H1 (cell line): ENCODE data around the gene TXNDC2. TPM values are rescaled to one million over a fixed set of nuclear protein-coding genes. Genes with fewer than 3 reads are reported as not detected.

Experiments
- CTCF ChIA-PET: fragments of 300-600 bp; sonication (Branson Sonifier 250); formaldehyde crosslinking; loops from one replicate; lab custom pipeline; 2021; ENCODE audit not compliant: partially characterized antibody; lab: Charles Lee
- POLR2A ChIA-PET: fragments of 300-600 bp; sonication (Branson Sonifier 250); formaldehyde crosslinking; loops from one replicate; lab custom pipeline; 2021; ENCODE audit warnings: inconsistent platforms; ENCODE audit not compliant: partially characterized antibody; lab: Charles Lee
- DNase-seq, 2 experiments: peaks; one replicate each; pipeline versions ENCODE4 v3.0.0 to v3.0.0-alpha.2; 2010 to 2022; ENCODE audit warnings: low spot score in 2 of 2, low read depth in 1 of 2, mixed read lengths in 1 of 2
- FAIRE-seq: peaks from 2 replicates; lab custom pipeline; 2011; peaks lifted over from hg19 to GRCh38; lab: Jason Lieb, UNC
- H2AFZ ChIP-seq: 2 replicates; pipeline ENCODE4 v1.8.1; 2012; ENCODE audit warnings: low read length, inconsistent platforms
- H2AK5ac ChIP-seq: 2 replicates; pipeline ENCODE4 v1.6.1; 2013; ENCODE audit warnings: low read depth, low read length
- H2BK120ac ChIP-seq: replicated peaks from 2 replicates; pipeline ENCODE3; 2013; ENCODE audit warnings: low read depth, low read length, inconsistent platforms
- H2BK12ac ChIP-seq: 2 replicates; pipeline ENCODE4 v1.6.1; 2013; ENCODE audit warnings: low read depth, low read length
- H2BK15ac ChIP-seq: 2 replicates; pipeline ENCODE4 v1.6.1; 2013; ENCODE audit warnings: low read length
- H2BK20ac ChIP-seq: 2 replicates; pipeline ENCODE4 v1.6.1; 2013; ENCODE audit warnings: low read length
- H2BK5ac ChIP-seq: 2 replicates; pipeline ENCODE4 v1.6.1; 2013; ENCODE audit warnings: low read depth, low read length
- H3K14ac ChIP-seq: 2 replicates; pipeline ENCODE4 v1.6.1; 2013; ENCODE audit warnings: inconsistent platforms; ENCODE audit not compliant: insufficient read length
- H3K18ac ChIP-seq: 2 replicates; pipeline ENCODE4 v1.6.1; 2013; ENCODE audit warnings: low read length; ENCODE audit errors: extremely low read depth
- H3K23ac ChIP-seq: 2 replicates; pipeline ENCODE4 v1.6.1; 2013; ENCODE audit warnings: inconsistent platforms; ENCODE audit not compliant: insufficient read length
- H3K23me2 ChIP-seq: 2 replicates; pipeline ENCODE4 v1.6.1; 2013; ENCODE audit warnings: low read depth, low read length
- H3K27ac ChIP-seq: 2 replicates; pipeline ENCODE4 v1.6.1; 2011; ENCODE audit warnings: low read depth, low read length, inconsistent platforms
- H3K27me3 ChIP-seq, 4 experiments: replicated peaks in 1 of 4; 1 replicate in 1 of 4; 2 replicates in 3 of 4; pipeline versions ENCODE4 v1.6.1 to v1.8.1; 2011 to 2013; ENCODE audit warnings: low read length in 3 of 4, mild to moderate bottlenecking in 3 of 4, inconsistent platforms in 2 of 4, mixed read lengths in 2 of 4, moderate library complexity in 1 of 4; ENCODE audit not compliant: control insufficient read depth in 3 of 4, insufficient read depth in 3 of 4; ENCODE audit errors: extremely low read depth in 1 of 4
- H3K36me3 ChIP-seq, 4 experiments: 2 replicates each; pipeline versions ENCODE4 v1.6.1 to v1.8.1; 2011 to 2013; ENCODE audit warnings: mild to moderate bottlenecking in 4 of 4, low read length in 3 of 4, moderate library complexity in 2 of 4, control low read depth in 1 of 4, inconsistent platforms in 1 of 4; ENCODE audit not compliant: insufficient read depth in 4 of 4, control insufficient read depth in 2 of 4
- H3K4ac ChIP-seq: replicated peaks from 2 replicates; pipeline ENCODE3; 2013; ENCODE audit warnings: low read length, low read depth, mixed read lengths, inconsistent platforms; ENCODE audit not compliant: insufficient read length
- H3K4me1 ChIP-seq, 4 experiments: replicated peaks in 1 of 4; 1 replicate in 1 of 4; 2 replicates in 3 of 4; pipeline versions ENCODE4 v1.6.1 to v1.8.1; 2011 to 2013; ENCODE audit warnings: low read length in 3 of 4, inconsistent platforms in 2 of 4, mixed read lengths in 1 of 4; ENCODE audit not compliant: insufficient read depth in 4 of 4, control insufficient read depth in 3 of 4
- H3K4me2 ChIP-seq, 2 experiments: 2 replicates each; pipeline versions ENCODE4 v1.6.1 to v1.8.1; 2011 to 2013; ENCODE audit warnings: low read depth in 2 of 2, low read length in 2 of 2, control low read depth in 1 of 2, inconsistent platforms in 1 of 2, mild to moderate bottlenecking in 1 of 2; ENCODE audit not compliant: insufficient read depth in 1 of 2
- H3K4me3 ChIP-seq, 4 experiments: fragments of 200-600, 300-600 bp in 1 of 4; sonication (generic), shearing (Covaris generic), sonication (Bioruptor Twin) in 1 of 4; 2 replicates each; pipeline versions ENCODE4 v1.5.1 to v1.8.1; 2011 to 2016; ENCODE audit warnings: low read length in 4 of 4, low read depth in 3 of 4, control low read depth in 2 of 4, inconsistent platforms in 2 of 4, mild to moderate bottlenecking in 2 of 4, mixed read lengths in 1 of 4, moderate library complexity in 1 of 4; ENCODE audit not compliant: insufficient read depth in 2 of 4; ENCODE audit errors: extremely low read depth in 1 of 4
- H3K56ac ChIP-seq: replicated peaks from 2 replicates; pipeline ENCODE3; 2013; ENCODE audit warnings: low read depth, mild to moderate bottlenecking, mixed read lengths, low read length, inconsistent platforms; ENCODE audit not compliant: insufficient read length
- H3K79me1 ChIP-seq: 2 replicates; pipeline ENCODE4 v1.6.1; 2013; ENCODE audit warnings: low read depth, low read length, control low read depth
- H3K79me2 ChIP-seq, 2 experiments: 2 replicates each; pipeline versions ENCODE4 v1.6.1 to v1.8.1; 2012 to 2013; ENCODE audit warnings: low read length in 2 of 2, mild to moderate bottlenecking in 2 of 2, inconsistent platforms in 1 of 2; ENCODE audit not compliant: insufficient read depth in 2 of 2, control insufficient read depth in 1 of 2
- H3K9ac ChIP-seq, 4 experiments: replicated peaks in 1 of 4; 1 replicate in 1 of 4; 2 replicates in 3 of 4; pipeline versions ENCODE4 v1.6.1 to v1.8.1; 2011 to 2013; ENCODE audit warnings: low read depth in 3 of 4, low read length in 3 of 4, control low read depth in 2 of 4, mild to moderate bottlenecking in 2 of 4, moderate library complexity in 2 of 4, inconsistent platforms in 1 of 4; ENCODE audit errors: extremely low read depth in 1 of 4
- H3K9me3 ChIP-seq, 2 experiments: 2 replicates each; pipeline versions ENCODE4 v1.6.1 to v1.8.1; 2012 to 2013; ENCODE audit warnings: mild to moderate bottlenecking in 2 of 2, moderate library complexity in 2 of 2, control low read depth in 1 of 2, inconsistent platforms in 1 of 2, low read depth in 1 of 2, low read length in 1 of 2, mixed read lengths in 1 of 2; ENCODE audit not compliant: insufficient read depth in 2 of 2
- H4K20me1 ChIP-seq, 2 experiments: replicated peaks in 1 of 2; 2 replicates each; pipeline versions ENCODE3 to v1.8.1; 2011 to 2013; ENCODE audit warnings: inconsistent platforms in 2 of 2, low read length in 2 of 2, mild to moderate bottlenecking in 1 of 2; ENCODE audit not compliant: insufficient read depth in 2 of 2, control insufficient read depth in 1 of 2
- H4K5ac ChIP-seq: 2 replicates; pipeline ENCODE4 v1.6.1; 2013; ENCODE audit warnings: low read length, low read depth, mixed read lengths, inconsistent platforms; ENCODE audit not compliant: insufficient read length
- H4K8ac ChIP-seq: 2 replicates; pipeline ENCODE4 v1.8.0; 2013; ENCODE audit warnings: mild to moderate bottlenecking, moderate library complexity, low read length, inconsistent platforms; ENCODE audit not compliant: insufficient read depth; ENCODE audit errors: extremely low read depth
- H4K91ac ChIP-seq: replicated peaks from 2 replicates; pipeline ENCODE3; 2013; ENCODE audit warnings: low read length, mixed read lengths, inconsistent platforms; ENCODE audit not compliant: insufficient read length
- BACH1 ChIP-seq: IDR thresholded peaks from 2 replicates; pipeline ENCODE4 v1.6.1; 2012; ENCODE audit warnings: low read length, improper control_type of control experiment
- CTBP2 ChIP-seq: IDR thresholded peaks from 2 replicates; pipeline ENCODE4 v1.7.0; 2011; ENCODE audit warnings: borderline replicate concordance, mild to moderate bottlenecking, moderate library complexity, mixed read lengths, low read length; ENCODE audit not compliant: insufficient read depth, insufficient read length
- HDAC6 ChIP-seq: IDR thresholded peaks from one replicate; pipeline ENCODE4 v1.7.1; 2012; ENCODE audit warnings: low read depth, mild to moderate bottlenecking, inconsistent platforms, low read length, moderate library complexity
- KDM4A ChIP-seq: IDR thresholded peaks from one replicate; pipeline ENCODE4 v1.7.1; 2012; ENCODE audit warnings: low read depth, mild to moderate bottlenecking, moderate library complexity, low read length, inconsistent platforms; ENCODE audit not compliant: severe bottlenecking
- NRF1 ChIP-seq: IDR thresholded peaks from 2 replicates; pipeline ENCODE4 v1.6.1; 2011; ENCODE audit warnings: mild to moderate bottlenecking, low read depth, low read length, improper control_type of control experiment
- PHF8 ChIP-seq: fragments of 200-600 bp; sonication (generic); conservative IDR thresholded peaks from 2 replicates; pipeline ENCODE4 v1.7.1; 2012; ENCODE audit warnings: low read depth, mild to moderate bottlenecking, inconsistent platforms, low read length, moderate library complexity
- RNF2 ChIP-seq: fragments of 200-900, 300-1000 bp; sonication (generic); IDR thresholded peaks from 2 replicates; pipeline ENCODE4 v1.7.1; 2016; ENCODE audit warnings: borderline replicate concordance, low read depth, mild to moderate bottlenecking, antibody characterized with exemption, low read length; ENCODE audit not compliant: poor library complexity, severe bottlenecking; ENCODE audit errors: missing control alignments
- SIRT6 ChIP-seq: IDR thresholded peaks from one replicate; pipeline ENCODE4 v1.7.1; 2012; ENCODE audit warnings: low read length, inconsistent platforms
- USF2 ChIP-seq: IDR thresholded peaks from 2 replicates; pipeline ENCODE4 v1.6.1; 2011; ENCODE audit warnings: low read length, improper control_type of control experiment
- ZNF274 ChIP-seq: IDR thresholded peaks from 2 replicates; pipeline ENCODE4 v1.7.0; 2012; ENCODE audit warnings: low read length, borderline replicate concordance; ENCODE audit errors: extremely low read depth
- WGBS, 2 experiments: shearing (Covaris generic) in 1 of 2; methylation state at CpG; one replicate each; pipeline versions ENCODE4 v1.1.6 to v1.1.7; 2013 to 2015; ENCODE audit warnings: low lambda C conversion rate in 2 of 2, mixed read lengths in 2 of 2, inconsistent platforms in 1 of 2, low coverage in 1 of 2, missing lambda C conversion rate in 1 of 2; ENCODE audit not compliant: insufficient replicate concordance in 2 of 2, insufficient coverage in 1 of 2, insufficient read length in 1 of 2; ENCODE audit errors: extremely low coverage in 1 of 2, missing lambda C conversion rate in 1 of 2; 5-methylcytosine and 5-hydroxymethylcytosine counted together
- polyA plus RNA-seq, 7 experiments: library from polyadenylated mRNA; depleted of rRNA in 3 of 7; stranded (reverse) in 5 of 7; unstranded in 2 of 7; fragments of >200 nt in 5 of 7; fragments of 200-250 nt in 2 of 7; gene quantifications; 1 replicate in 5 of 7; 2 replicates in 1 of 7; 4 replicates in 1 of 7; pipeline versions ENCODE4 v1.2.1 to v1.2.3, GENCODE V29; 2011 to 2013; ENCODE audit warnings: missing spikeins in 2 of 7, mixed read lengths in 2 of 7
- total RNA-seq: library from RNA; stranded (reverse); fragmentation: NEBNext Ultra II Directional; extraction: Animal tissue kit (Norgen Biotek cat#: 25700); gene quantifications from 2 replicates; pipeline ENCODE4 v1.2.1, GENCODE V29; 2021

The TXNDC2 gene
- total and polyA plus RNA-seq, 2 of the 8 experiments (the other 6 are each of a cell fraction or from before 2014, with no cell fraction given), result 0.09 TPM; not detected in 1

- H3K4me1 ChIP-seq, result peaks cover 3 to 8% (median 5%) of the 10 kb centered on the region in 4 experiments
- no peak within 1 kb of the TSS for H2BK12ac ChIP-seq
- POLR2A ChIA-PET, result interaction anchor here (0.6 to 3.3 kb wide), 10 partner anchors 8 to 1222 kb away, joined by 3 to 14 read pairs (median 3); partner anchors contain the start of gene TXNDC2
- H3K4me2 ChIP-seq, result peak within 1 kb of the TSS; percentile 67 to 82
- no peak within 1 kb of the TSS for H3K14ac ChIP-seq
- peak within 1 kb of the TSS; percentile 97 for H4K5ac ChIP-seq
- no peak within 1 kb of the TSS for H2BK15ac ChIP-seq
- peak within 1 kb of the TSS; percentile 98 for H2AFZ ChIP-seq
- H3K4ac ChIP-seq, result no peak within 1 kb of the TSS
- H3K79me1 ChIP-seq, result no peaks in the 10 kb centered on the region
- peak within 1 kb of the TSS; percentile 85 for H3K56ac ChIP-seq
- H3K4me3 ChIP-seq, result peak within 1 kb of the TSS; percentile 84 to 96 (median 90)
- H3K23ac ChIP-seq, result no peak within 1 kb of the TSS
- peak within 1 kb of the TSS; percentile 78 to 96 (median 88) for H3K9ac ChIP-seq
- no peaks in the 10 kb centered on the region for H3K9me3 ChIP-seq
- FAIRE-seq (no peak), DNase-seq (peak; percentile 87 to 96)
- CTCF ChIA-PET, result interaction anchor here (1.2 kb wide), 1 partner anchor 12 kb away, joined by 4 read pairs; no protein-coding TSS in a partner anchor
- H2BK120ac ChIP-seq, result peak within 1 kb of the TSS; percentile 55
- H3K18ac ChIP-seq, result peak within 1 kb of the TSS; percentile 91
- no peak within 1 kb of the TSS for H2AK5ac ChIP-seq
- 1% methylated on average over 43 of the region's 87 CpGs; no CpG with 5 or more reads in 1 of the 2 experiments for WGBS, 2 experiments
- H3K27ac ChIP-seq, result peak within 1 kb of the TSS; percentile 88
- peaks cover 5% of the 10 kb centered on the region; the same call in 1 of the 2 replicates for H3K23me2 ChIP-seq
- H4K91ac ChIP-seq, result no peak within 1 kb of the TSS
- H3K27me3 ChIP-seq, result no peaks in the 10 kb centered on the region
- no peaks in the 10 kb centered on the region for H3K36me3 ChIP-seq
- peaks cover 4 to 7% of the 10 kb centered on the region in 2 experiments for H4K20me1 ChIP-seq
- H4K8ac ChIP-seq, result peak within 1 kb of the TSS; percentile 98
- peak within 1 kb of the TSS; percentile 94 for H2BK5ac ChIP-seq
- peaks cover 24 to 42% of the 10 kb centered on the region in 2 experiments for H3K79me2 ChIP-seq
- no peak within 1 kb of the TSS for H2BK20ac ChIP-seq
- TF ChIP-seq PHF8 (peak; percentile 88), HDAC6 (no peak), BACH1 (no peak; the same call in none of the 2 replicates), NRF1 (peak; percentile 68), CTBP2 (no peak), ZNF274 (no peak), RNF2 (no peak), KDM4A (peak; percentile 66), SIRT6 (no peak), USF2 (peak; percentile 87)
Observed at GRCh38 chr18:9913526-9914333, 28.0 kb downstream of the TXNDC2 start, which contains the start of gene VAPA. Gene VAPA (plus strand): TSS chr18:9914016. CDS start chr18:9914257, 241 bp downstream.
